ENCODE data around the gene ATXN10.

ATXN10 gene

GRCh38 chr22:45818424-45819085 is 146.9 kb downstream of the ATXN10 start:
- no peak overlapping the region for H3K4me3 ChIP-seq (ENCODE audit: low read depth, low read length)
- TF ChIP-seq, protein P1, sequence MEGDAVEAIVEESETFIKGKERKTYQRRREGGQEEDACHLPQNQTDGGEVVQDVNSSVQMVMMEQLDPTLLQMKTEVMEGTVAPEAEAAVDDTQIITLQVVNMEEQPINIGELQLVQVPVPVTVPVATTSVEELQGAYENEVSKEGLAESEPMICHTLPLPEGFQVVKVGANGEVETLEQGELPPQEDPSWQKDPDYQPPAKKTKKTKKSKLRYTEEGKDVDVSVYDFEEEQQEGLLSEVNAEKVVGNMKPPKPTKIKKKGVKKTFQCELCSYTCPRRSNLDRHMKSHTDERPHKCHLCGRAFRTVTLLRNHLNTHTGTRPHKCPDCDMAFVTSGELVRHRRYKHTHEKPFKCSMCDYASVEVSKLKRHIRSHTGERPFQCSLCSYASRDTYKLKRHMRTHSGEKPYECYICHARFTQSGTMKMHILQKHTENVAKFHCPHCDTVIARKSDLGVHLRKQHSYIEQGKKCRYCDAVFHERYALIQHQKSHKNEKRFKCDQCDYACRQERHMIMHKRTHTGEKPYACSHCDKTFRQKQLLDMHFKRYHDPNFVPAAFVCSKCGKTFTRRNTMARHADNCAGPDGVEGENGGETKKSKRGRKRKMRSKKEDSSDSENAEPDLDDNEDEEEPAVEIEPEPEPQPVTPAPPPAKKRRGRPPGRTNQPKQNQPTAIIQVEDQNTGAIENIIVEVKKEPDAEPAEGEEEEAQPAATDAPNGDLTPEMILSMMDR (IDR thresholded peaks at IDR 0.05; ENCODE audit: low read depth, low read length): no peak
- DNase-seq (ENCODE audit: low read depth, low spot score): no peak
- in situ Hi-C loops (cut with HindIII; ENCODE audit: low sequenced_read_pairs): no loop called here

GRCh38 chr22:45819305-45819704 is 147.7 kb downstream of the ATXN10 start:
- TF ChIP-seq, protein P1 (IDR thresholded peaks at IDR 0.05; ENCODE audit: low read depth, low read length): no peak
- DNase-seq (ENCODE audit: low read depth, low spot score): no peak
- in situ Hi-C loops (cut with HindIII; ENCODE audit: low sequenced_read_pairs): no loop called here
- H3K4me3 ChIP-seq (ENCODE audit: low read depth, low read length): no peak overlapping the region

- in situ Hi-C loops (cut with HindIII; ENCODE audit: low sequenced_read_pairs): no loop called here
- H3K4me3 ChIP-seq (ENCODE audit: low read depth, low read length): no peak overlapping the region
- TF ChIP-seq, protein P1 (IDR thresholded peaks at IDR 0.05; ENCODE audit: low read depth, low read length): no peak
Measured at GRCh38 chr22:45823336-45823735, 151.7 kb downstream of the ATXN10 start.

DNA sequence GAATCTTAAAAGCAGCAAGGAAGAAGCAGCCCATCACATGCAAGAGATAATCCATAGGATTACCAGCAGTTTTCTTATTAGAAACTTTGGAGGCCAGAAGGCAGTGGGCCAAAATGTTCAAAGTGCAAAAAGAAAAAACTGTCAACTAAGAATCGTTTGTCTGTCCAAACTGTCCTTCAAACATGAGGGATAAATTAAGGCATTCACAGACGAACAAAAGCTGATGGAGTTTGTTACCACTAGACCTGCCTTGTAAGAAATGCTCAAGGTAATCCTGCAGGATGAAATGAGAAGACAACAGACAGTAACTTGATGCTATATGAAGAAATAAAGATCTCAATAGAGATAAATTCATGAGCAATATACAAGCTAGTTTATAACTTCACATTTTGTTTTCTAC is 154.9 kb downstream of the ATXN10 start:
- no peak overlapping the region for H3K4me3 ChIP-seq (ENCODE audit: low read depth, low read length)
- in situ Hi-C loops (cut with HindIII; ENCODE audit: low sequenced_read_pairs): no loop called here
- TF ChIP-seq, protein P1 (IDR thresholded peaks at IDR 0.05; ENCODE audit: low read depth, low read length): no peak
- no peak for DNase-seq (ENCODE audit: low read depth, low spot score)

More at GRCh38 chr22:45823336-45823735, 151.7 kb downstream of the ATXN10 start:
- no peak for DNase-seq (ENCODE audit: low read depth, low spot score)

DNA sequence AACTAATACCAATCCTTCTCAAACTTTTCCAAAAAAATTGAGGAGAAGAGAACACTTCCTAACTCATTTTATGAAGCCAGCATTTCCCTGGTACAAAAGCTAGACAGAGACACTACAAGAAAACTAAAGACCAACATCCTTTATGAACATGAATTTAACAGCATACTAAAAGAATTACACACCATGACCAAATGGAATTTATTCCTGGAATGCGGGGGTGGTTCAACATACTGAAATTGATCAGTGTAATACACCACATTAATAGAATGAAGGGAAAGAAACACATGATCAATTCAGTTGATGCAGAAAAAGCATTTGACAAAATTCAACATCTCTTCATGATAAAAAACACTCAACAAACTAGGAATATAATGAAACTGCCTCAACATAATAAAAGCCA is 157.2 kb downstream of the ATXN10 start:
- in situ Hi-C loops (cut with HindIII; ENCODE audit: low sequenced_read_pairs): no loop called here
- no peak for DNase-seq (ENCODE audit: low read depth, low spot score)
- TF ChIP-seq, protein P1 (IDR thresholded peaks at IDR 0.05; ENCODE audit: low read depth, low read length): no peak
- H3K4me3 ChIP-seq (ENCODE audit: low read depth, low read length): no peak overlapping the region

DNA sequence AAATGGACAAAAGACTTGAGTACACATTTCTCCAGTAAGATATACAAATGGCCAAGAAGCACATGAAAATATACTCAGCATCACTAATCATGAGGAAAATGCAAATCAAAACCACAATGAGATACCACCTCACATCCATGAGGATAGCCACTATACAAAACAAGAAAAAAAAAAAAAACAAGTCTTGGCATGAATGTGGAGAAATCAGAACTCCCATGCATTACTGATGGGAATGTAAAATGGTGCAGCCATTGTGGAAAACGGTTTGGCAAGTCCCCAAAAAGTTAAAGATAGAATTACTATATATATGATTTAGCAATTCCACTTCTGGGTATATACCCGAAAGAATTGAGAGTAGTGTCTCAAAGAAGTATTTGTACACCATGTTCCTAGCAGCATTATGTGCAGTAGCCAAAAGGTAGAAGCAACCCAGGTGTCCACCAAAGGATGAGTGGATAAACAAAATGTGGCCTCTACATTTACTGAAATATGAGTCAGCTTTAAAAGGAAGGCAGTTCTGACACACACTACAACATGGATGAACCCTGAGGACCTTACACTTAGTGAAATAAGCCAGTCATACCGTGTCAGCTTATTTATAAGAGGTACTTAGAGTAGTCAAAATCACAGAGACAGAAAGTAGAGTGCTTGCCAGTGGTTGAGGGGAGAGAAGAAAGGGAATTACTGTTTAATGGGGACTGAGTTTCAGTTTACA is 159.1 kb downstream of the ATXN10 start:
- in situ Hi-C loops (cut with HindIII; ENCODE audit: low sequenced_read_pairs): no loop called here
- no peak overlapping the region for H3K4me3 ChIP-seq (ENCODE audit: low read depth, low read length)
- TF ChIP-seq, protein P1 (IDR thresholded peaks at IDR 0.05; ENCODE audit: low read depth, low read length): no peak
- peak; percentile 61 for DNase-seq (ENCODE audit: low read depth, low spot score)

Measured in astrocyte of the spinal cord (primary cell).